CD4-positive, alpha-beta T cell treated with Interleukin-17A for 4 hours (primary cell): Measurements from ENCODE around the gene ZNF474.

Experiments used
- DNase-seq: peaks from one replicate; pipeline ENCODE4 v3.0.0-alpha.2; 2020; ENCODE audit warnings: mixed read lengths

Gene ZNF474

DNA sequence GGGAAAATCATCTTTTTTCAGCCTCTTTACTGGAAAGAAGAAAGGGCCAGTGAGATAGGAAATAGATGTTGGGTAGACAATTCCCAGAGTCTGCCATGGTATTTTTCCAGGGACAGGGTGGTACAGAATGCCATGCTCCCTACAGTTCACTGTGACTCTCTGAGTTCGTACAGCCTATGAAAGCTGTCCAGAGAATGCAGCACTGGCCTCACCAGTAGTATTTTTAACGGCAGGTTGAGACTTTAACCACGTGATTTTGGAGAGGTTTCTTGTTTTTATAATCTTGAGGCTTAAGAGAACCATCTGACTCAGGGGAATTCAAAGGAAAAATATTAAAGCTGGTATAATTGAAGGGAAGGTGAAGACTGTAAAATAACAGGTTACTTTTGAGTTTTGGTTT is 10.1 kb upstream of the ZNF474 start:
- no peak for DNase-seq

DNA sequence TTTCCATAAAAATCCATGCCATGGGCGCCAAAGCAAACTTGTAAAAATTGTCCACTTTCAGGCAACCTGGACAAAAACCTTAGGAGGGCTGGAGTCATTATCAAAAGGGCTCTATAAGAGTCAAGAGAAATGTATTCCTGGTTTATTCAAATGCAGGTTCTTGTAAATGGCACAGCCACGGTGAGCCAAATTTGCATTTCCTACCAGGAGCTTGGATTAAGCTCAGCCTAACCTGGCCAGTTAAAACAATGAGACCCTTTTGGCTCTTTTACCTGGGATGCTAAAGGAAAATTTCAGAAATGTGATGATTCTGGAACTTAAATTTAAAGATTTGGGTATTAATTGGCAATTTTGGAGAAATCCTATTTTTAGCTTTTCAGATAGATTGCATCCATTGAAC is 8.9 kb upstream of the ZNF474 start:
- no peak for DNase-seq

DNA sequence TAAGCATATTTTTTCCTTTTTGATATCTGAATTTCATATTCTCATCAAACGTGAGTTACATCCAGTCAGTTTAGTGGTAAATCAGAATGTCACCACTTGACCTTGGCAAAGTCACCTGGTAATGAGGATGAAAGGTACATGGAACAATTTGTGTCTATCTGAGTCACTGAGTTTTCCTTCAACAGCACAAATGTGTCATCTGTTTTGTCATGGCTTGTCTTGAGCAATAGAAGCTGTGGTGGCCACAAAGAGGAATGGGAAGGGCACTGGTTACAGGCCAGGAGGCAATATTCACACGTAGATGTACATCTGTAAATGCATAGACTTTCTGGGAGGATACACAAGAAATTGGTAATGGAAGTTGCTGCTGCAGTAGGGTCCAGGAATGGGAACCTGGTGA is 8.4 kb upstream of the ZNF474 start:
- no peak for DNase-seq

DNA sequence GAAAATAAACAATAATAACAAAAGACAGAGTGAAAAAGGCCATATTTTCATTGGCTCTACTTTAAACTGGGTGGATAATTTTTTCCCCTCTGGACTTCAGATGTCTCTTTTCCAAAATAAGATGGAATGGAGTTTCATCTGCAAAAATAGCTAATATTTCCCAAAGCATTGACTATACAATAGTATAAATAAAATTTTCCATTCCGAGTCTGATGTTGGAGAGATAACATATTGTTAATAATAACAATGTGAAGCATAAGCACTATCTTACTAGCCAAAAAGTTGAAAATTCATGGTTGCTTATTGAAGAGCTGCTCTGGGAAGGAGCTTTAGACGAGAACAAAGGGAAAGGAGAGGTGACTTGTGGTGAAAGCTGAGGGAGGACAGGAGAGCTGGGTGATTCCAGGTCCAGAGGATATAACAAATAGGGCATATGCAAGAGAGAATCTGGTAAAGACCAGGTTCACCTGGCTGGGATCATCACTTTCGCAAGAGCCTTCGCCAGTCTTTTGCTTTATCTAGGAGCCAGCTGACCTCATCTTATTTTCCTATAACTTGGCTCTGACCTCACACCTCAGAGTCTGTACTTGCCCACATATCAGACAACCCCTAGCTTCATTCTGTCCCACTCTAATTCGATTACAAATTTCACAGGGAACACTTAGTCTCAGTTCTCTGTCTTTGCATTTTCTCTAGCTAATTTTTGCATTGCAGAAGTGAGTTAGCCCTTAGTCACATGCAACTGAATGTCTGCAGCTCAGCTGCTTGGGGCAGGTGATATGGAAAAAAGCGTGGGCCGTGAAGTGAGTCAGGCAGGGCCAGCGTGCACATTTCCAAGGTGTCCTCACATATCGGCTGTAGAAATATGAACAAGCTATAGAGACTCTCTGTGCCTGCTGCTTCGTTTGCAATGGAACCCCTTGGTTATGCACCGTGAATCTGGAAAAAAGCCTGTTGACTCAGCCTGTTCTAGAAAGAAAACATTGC is 7.6 kb upstream of the ZNF474 start:
- DNase-seq, result no peak

DNA sequence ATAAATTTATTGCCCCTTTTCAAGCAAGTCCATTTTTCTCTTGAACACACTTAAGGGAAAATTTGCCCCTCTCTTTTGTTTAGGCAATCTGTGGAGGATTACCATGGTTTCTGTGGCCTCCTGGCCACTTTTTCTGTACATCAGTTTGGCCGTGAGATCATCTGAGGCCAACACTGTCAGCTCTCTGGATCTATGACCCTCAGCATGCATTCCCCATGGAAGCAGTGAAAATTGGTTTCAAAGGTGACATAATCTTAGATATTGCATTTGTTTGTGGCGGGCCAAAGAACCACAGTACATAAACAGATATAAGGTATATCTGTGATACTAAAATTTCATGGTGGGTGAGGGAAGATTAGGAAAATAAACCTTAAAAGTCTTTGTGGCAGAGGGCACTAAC is 4.6 kb upstream of the ZNF474 start:
- DNase-seq, result no peak

DNA sequence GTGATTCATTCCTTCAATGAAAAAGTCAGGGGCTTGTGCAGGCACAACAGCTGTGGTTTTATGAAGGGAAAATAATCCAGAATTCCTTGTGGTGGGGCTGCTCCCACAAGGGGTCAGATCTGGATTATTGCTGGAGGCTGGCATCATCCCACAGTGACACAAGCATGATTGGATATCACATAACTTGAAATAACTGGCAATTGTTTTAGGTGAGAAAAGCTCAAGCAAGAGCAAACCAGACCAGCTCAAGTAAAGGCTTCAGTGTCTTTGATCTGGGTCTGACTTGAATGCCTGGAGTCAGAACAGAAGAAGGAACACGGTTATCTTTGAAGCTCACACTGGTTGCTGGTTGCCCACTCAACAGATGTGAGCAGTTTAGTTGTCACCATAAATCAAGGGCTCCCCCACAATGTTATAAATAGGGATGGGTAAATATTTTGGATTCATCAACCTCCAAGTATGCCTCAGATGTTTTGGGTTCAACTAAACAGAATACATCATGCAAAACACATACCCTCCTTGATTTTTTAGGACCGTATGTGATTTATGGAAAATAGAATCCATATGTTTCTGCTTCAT is 3.1 kb upstream of the ZNF474 start:
- no peak for DNase-seq

DNA sequence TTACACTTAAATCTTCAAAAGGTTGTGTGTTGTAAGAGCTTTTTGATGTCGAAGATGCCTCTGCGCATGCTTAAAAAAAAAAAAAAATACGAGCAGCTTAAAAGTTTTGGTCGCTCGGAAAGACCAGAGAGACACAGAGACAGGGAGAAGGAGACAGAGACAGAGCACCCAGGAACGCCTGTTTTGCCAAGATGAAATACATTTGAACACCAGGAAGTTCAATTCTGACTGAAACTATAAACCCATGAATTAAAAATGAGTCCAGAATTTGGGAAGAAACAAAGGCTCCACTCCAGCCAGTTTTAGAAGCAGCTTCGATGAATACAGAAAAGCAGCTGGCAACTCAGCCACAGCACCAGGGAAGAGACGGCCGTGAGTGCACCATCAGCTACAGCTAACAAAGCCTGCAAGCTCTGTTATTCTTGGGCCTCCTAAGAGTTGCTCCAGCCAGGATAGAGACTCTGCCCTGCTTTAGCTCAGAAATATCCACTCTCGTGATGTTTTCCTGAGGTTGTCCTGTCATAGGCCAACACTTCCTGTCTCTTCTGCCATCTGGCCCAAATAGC is 2.5 kb upstream of the ZNF474 start:
- DNase-seq, result no peak

DNA sequence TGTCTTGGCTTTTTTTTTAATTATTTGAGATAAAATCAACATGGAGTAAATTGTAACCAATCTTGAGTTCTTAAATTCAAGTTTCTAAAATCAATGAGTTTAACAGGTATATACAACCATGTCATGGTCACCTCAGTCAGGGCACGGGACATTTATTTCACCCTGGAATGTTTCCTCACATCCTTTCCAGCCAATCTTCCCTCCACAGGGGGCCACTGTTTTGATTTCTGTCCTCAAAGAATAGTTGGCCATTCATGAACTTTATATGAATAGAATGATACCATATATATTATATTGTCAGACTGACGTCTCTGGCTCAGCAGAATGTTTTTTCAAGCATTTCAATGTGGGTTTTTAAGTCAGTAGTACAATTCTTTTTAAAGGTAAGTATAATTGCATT is 806 bp downstream of the ZNF474 start:
- no peak for DNase-seq

DNA sequence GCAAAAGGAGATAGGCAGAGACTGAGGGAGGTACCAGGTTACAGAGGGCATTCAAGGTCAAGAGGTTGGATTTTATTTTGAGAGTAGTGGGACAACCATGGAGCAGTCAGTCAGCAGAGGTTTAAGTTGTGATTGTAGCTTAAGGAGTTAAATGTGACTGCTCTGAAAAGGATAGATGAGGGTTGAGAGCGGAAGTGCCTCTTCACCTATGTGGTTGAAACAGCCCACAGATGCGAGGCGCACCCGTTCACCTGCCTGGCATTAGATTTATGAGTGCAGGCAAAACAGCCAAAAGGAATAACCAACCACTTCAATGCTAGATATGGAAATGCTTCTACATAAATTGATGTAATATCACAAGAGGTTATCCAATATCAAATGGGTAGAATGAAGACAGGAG is 8.4 kb downstream of the ZNF474 start:
- DNase-seq, result peak; percentile 27

DNA sequence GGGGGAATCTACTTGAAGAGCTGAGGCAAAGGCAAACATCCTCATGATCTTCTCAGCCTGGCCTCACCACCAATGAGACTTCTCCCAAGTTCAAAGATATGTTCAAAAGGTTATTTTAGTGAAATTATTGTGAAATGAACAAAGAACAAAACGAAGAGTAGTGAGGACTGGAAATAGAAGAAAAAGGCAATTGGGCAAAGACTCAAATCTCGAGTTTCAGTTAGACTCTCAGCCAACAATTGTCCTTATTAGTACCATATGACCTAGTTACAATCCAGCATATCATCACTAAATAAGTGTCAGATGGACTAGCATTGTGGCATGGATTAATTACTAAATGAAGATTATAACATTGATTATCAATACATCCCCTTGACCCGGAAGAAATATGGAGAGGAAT is 9.0 kb downstream of the ZNF474 start:
- DNase-seq, result no peak

DNA sequence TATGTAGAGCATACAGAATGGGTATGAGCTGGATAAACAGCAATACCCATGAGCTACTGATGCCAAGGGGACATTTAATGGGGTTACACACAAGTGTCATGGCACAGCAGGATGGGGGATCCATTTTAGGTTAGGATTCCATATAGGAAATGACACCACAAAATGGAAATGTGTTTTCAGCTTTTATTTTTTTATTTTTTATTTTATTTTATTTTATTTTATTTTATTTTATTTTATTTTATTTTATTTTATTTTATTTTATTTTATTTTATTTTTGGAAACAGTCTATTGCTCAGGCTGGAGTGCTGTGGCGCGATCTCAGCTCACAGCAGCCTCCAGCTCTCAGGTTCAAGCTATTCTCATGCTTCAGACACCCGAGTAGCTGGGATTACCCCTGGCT is 11.6 kb downstream of the ZNF474 start:
- no peak for DNase-seq

DNA sequence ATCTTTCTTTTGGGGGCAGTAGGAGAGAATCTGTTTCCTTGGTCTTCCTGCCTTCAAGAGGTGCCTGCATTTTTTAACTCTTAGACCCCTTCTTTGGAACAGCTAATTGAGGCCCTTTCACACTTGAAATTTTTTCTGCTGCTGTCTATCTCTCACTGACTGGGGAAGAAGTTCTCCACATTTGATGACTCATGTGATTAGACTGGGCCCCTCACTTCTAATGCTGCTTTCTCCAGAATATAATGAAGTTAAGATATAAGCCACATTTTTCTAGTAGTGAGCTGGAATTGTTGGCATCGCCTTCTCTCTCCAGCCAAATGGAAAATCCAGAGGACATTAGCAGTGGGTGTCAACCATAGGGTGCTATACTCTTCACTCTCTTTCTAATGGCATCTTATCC is 12.4 kb downstream of the ZNF474 start:
- DNase-seq, result no peak

DNA sequence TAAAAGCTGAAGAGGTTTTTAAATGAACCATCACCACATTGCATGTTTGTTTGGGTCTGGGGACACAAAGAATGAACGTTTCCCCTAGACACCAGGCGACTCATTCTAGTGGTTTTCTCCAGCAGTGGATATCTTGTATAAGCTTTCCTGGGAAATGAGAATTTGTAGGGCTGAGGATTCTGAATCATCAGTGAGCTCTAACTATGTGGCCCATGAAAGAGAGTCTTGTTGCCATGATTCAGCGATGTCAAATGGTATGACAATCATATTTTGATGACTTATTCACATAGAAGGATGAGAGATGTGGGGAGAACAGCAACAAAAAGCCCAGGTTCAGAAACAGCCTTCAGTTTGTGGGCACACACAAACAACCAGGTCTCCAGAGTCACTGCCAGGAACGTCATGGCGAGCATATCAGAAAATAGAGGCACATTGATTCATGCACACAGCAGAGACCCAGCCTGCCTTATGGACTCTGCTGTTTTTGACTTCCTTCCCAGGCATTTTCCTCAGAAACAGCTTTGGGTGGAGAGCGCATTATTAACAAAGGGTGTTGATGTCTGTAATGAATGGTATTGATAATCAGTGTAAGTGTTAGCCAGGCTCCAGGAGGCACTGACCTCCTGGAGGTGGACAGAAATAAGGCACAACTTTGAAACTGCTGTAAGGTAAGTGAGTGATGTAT is 13.3 kb downstream of the ZNF474 start:
- DNase-seq, result no peak

DNA sequence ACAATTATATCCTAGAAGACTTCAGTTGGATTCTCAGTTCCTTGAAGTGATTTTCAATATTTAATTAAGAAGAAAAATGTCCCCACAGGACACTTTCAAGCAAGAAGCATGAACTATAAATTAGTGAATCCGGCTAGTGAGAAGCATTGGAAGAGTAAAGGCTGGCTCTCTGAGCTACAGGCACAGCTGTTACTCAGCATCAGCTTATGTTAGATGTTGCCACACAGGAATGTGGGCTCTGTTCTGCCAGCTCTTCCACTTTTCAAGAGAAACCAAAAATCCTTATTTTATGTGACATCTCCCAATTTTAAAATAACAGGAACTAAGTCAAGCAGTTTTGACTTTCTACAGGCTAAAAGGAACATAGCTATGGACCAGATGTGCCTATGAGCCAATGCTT is 14.9 kb downstream of the ZNF474 start:
- no peak for DNase-seq

DNA sequence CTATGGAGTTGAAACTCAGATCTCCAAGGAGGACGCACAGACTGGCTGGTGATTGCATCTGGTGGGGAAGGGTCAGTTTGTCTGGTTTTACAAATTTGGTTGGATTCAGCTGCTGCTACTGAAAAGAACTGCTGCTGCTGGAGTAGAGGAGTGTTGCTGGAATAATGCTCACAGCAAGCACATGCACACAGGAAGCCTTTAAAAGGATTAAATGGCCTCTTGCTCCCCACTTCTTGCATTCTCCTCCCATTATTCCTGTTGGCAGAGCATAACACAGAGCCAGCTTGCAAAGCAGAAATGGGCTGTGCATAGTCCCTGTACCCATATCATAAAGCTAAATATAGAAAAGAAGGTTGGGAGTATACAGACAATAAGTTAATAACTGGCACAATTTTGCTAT is 16.6 kb downstream of the ZNF474 start:
- DNase-seq, result no peak

DNA sequence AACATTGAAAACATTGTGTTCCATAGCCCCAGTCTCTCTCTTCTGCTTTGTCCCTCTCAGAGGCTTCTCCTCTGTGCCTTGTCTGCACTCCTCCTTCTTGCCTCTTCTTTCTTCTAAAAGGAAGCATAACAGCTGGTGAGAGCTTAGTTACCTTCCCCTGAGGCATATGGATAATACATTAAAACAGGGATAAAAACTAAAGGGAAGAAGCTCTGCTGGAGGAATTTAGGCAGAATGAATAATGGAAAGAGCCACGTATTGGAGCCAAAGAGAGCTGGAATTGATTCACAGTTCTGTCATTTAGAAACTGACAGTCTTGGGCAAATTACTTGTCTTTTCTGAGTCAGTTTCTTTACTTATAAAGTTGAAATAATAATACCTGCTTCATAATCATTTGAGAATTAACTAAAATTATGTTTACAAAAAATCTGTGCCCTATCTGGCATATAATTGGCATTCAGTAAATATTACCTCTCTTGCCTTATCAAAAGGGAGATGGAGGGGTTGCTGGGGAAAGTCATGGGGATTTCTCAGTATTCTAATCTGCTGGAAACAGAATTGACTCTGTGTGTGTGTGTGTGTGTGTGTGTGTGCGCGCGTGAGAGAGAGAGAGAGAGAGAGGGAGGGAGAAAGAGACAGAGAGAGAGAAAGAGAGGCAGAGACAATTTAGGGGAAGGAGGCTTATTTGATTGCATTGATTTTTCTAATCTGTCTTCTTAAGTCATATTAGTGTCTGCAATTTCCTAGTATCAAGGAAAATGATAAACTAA is 20.2 kb downstream of the ZNF474 start:
- no peak for DNase-seq

DNA sequence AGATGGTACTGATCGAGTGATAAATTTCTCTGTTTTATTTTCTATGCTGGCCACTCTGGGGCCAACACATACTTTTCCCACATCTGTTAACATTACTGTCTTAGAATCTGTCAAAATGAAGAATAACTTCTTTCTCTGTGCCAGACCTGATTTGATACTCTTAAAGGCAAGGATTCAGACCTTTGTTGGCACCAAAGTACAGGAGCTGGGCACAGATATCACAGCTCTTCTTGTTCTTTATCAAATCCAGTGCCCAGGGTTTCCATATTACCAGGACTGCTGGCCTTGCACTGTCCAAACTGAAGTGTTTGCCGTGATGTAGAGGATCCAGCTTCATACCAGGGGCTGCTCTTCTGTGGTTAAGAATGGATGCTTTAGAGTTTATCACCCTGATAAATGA is 20.9 kb downstream of the ZNF474 start:
- no peak for DNase-seq

DNA sequence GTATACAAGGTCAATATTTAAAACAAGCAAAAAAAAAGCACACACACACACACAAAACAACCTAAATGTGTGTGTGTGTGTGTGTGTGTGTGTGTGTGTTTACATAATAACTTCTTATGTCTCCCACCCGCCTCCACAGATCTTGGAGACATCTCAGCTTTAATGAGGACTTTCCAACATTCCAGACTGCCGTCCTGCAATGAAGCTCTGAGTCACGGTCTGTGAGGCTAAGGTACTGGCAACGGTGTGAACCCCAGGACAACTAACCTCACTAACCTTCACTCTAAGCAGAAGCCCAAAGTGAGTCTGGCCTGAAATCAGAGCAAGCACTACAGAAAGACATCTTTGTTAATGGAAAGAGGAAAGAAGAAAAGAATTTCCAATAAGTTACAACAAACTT is 22.3 kb downstream of the ZNF474 start:
- DNase-seq, result no peak

DNA sequence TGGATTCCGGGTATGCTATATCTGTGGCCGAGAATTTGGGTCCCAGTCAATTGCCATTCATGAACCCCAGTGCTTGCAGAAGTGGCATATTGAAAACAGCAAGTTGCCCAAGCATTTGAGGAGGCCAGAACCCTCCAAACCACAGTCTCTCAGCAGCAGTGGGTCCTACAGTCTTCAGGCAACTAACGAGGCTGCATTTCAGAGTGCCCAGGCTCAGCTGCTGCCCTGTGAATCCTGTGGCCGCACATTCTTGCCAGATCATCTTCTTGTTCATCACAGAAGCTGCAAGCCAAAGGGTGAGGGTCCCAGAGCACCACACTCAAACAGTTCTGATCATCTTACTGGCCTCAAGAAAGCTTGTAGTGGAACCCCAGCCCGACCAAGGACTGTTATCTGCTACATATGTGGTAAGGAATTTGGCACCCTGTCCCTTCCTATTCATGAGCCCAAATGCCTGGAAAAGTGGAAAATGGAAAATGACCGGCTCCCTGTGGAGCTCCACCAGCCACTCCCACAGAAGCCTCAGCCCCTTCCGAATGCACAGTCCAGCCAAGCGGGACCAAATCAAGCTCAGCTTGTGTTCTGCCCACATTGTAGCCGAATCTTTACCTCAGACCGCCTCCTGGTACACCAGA is 23.0 kb downstream of the ZNF474 start:
- no peak for DNase-seq

DNA sequence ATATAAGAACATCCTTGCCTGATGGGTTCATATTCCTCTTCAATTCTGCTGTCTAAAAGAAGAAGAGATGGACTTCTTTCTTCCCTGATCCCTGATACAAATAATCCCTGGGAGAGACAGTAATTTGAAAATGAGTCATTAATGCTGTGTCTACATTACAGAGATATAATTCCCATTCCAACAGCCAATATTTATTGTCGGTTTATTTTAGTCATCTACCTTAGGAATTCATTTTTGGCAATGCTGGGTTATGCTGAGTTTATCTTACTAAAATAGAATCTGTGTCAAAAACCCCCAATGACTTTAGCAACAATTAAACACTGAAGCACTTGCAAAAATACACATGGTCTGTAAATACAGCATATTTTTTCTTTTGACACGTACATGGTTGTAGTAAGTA is 23.9 kb downstream of the ZNF474 start:
- DNase-seq, result no peak

DNA sequence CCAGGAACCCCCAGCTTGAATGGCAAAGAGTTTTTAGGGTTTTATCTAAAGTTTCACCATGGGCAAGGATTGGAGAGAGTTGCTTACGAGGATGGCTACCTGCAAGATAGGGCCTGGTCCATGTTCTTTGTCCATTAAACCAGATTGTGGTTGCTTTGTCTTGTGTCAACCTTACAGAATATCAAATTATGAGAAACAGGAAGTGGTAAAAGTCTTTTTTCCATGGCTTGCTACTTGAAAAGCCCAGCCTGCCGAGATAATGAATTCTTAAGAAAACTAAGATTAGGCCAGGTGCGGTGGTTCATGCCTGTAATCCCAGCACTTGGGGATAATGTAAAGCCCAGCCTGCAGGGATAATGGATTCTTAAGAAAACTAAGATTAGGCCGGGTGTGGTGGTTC is 24.4 kb downstream of the ZNF474 start:
- no peak for DNase-seq

DNA sequence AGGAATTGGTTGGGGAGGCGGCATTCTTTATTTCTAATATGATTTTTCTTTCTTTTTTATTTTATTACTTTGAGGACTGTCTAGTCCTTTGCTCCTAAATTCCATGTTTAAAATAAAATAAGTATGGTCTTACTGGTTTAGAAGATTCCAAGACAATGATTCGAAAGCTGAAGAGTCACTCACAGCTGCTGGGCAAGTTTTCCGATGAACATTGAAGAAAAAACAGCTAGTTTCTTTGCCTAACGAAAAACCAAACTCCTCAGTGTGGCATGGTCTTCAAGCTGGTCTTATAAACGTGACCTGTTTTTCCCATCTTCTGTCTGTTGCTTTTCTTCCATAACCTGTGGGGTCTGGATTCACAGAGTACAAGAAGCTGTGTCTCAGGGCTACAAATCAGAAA is 25.1 kb downstream of the ZNF474 start:
- no peak for DNase-seq
